ENCODE data around the gene IQGAP2.
A peak's percentile ranks its signal among the peaks of the same experiment; 100 is the strongest.
"Not testable (repeated sequence)": the region's sequence is repeated elsewhere in the genome, so short reads cannot be mapped to it uniquely, and the experiment has no call there.

IQGAP2 gene

GRCh38 chr5:76504901-76505564 lies 101.9 kb downstream of the IQGAP2 start:
- no peak for DNase-seq (ENCODE audit: low spot score)

DNA sequence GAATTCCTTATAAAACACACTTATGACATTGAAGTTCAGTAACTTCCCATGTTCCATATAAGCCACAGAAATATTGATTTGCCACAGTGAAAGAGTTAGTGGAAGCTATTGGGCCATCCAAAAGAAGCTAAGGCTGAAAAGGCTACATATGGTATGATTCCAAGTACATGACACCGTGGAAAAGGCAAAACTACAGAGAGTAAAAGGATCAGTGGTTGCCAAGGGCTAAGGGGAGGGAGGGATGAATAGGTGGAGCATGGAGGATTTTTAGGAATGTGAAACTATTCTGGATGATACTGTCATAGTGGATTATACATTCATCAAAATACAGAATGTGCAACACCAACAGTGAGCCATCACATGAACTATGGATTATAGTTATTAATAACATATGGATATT lies 110.4 kb downstream of the IQGAP2 start:
- DNase-seq (ENCODE audit: low spot score) = no peak

- no peak for DNase-seq (ENCODE audit: low spot score)
These were observed 111.2 kb downstream of the IQGAP2 start for GRCh38 chr5:76514292-76514691.

DNA sequence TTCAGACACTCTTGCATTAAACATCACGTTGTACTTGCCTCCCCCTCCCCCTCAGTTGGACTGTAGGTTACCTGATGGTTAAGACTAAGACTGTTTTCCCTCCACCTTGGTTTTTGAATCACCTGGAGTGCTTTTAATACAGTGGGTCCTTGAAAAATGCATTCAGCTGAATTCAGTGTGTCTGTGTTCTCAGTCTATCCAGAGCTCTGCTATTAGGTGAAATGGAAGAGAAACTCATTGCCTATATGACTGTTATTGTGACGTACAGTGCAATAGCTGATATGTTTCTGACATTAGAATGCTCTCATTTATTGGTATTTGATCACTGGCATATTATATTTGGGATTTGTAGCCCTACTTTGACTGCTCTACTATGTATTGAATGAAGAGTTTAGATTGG lies 111.6 kb downstream of the IQGAP2 start:
- DNase-seq (ENCODE audit: low spot score) = no peak

- no peak for DNase-seq (ENCODE audit: low spot score)
These were observed 114.2 kb downstream of the IQGAP2 start for GRCh38 chr5:76517334-76517733.

GRCh38 chr5:76518246-76518645 lies 115.2 kb downstream of the IQGAP2 start:
- not testable (repeated sequence) for DNase-seq (ENCODE audit: low spot score)

DNA sequence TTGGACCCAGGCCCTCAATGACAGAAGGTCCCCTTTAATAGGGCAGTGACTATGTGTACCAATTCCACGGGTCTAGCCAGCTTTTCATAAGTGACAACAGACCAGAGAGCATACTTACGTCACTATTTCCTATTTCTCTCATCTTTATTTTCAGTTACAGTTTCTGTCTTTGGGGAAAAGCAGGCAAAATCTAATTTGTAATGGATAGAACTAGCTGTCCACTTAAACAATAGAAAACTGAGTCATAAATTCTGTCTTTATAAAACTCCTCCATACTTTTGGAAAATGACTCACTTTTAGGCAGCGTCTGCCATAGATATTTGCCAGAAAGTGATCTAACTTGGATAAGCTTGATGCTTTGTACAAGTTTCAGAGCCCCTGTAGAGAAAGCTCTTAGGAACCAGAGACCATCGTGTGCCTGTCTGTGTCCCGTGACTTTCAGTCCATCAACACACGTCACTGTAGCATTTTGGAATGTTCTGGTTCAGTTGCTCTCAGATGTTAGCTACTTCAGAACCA lies 118.2 kb downstream of the IQGAP2 start:
- DNase-seq (ENCODE audit: low spot score) = no peak

DNA sequence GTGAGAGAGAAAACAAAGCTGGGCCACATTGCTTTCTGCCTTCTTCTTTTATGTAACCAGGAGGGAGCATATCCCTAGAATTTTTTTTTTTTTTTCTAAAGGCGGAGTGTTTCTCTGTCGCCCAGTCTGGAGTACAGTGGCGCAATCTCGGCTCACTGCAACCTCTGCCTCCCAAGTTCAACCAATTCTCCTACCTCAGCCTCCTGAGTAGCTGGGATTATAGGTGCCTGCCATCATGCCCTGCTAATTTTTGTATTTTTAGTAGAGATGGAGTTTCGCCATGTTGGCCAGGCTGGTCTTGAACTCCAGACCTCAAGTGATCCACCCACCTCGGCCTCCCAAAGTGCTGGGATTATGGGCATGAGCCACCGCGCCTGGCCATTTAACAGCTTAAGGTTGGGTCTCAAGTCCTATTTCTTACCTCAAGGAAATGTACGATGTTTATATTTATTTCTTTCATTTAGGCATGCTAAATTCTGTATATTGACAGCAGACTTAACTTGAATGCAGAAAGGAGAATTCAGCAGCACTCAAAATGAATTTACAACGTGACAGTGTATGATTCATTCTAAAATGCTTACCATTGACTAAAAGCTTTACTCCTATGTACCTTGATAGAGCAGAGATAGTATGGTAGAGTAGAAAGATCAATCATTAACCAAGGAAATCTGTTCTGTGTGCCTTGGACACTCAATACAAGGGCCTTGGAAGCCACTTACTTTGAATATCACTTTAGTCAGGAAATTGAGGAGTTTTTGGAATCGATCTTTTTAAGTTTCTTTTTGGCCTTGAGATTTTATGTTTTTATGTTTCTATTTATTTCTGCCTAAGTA lies 119.2 kb downstream of the IQGAP2 start:
- peak; percentile 22 for DNase-seq (ENCODE audit: low spot score)

GRCh38 chr5:76524101-76524835 lies 121.2 kb downstream of the IQGAP2 start:
- DNase-seq (ENCODE audit: low spot score) = no peak

DNA sequence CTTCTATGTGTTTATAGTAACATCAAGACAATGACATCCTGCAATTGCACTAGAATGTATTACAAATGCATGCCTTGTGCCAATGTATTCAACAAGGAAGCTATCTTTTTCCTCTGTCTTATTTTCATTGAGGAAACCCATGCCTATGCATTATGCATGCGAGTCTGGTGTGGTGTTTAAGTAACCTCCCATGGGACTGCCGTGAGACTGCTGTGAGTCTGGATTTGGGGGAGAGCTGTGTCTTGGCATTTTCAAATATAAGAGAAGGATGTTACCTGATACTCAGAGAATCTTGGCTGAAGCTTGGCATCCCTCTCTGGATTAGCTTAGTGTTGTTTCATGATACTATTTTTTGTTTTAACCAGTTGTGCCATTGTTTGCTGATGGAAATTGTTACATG lies 121.8 kb downstream of the IQGAP2 start:
- no peak for DNase-seq (ENCODE audit: low spot score)

GRCh38 chr5:76525956-76526355 lies 122.9 kb downstream of the IQGAP2 start:
- DNase-seq (ENCODE audit: low spot score) = no peak

- no peak for DNase-seq (ENCODE audit: low spot score)
These were observed 124.0 kb downstream of the IQGAP2 start for GRCh38 chr5:76526950-76527583.

- peak; percentile 87 for DNase-seq (ENCODE audit: low spot score)
These were observed 124.6 kb downstream of the IQGAP2 start for GRCh38 chr5:76527685-76528161.

DNA sequence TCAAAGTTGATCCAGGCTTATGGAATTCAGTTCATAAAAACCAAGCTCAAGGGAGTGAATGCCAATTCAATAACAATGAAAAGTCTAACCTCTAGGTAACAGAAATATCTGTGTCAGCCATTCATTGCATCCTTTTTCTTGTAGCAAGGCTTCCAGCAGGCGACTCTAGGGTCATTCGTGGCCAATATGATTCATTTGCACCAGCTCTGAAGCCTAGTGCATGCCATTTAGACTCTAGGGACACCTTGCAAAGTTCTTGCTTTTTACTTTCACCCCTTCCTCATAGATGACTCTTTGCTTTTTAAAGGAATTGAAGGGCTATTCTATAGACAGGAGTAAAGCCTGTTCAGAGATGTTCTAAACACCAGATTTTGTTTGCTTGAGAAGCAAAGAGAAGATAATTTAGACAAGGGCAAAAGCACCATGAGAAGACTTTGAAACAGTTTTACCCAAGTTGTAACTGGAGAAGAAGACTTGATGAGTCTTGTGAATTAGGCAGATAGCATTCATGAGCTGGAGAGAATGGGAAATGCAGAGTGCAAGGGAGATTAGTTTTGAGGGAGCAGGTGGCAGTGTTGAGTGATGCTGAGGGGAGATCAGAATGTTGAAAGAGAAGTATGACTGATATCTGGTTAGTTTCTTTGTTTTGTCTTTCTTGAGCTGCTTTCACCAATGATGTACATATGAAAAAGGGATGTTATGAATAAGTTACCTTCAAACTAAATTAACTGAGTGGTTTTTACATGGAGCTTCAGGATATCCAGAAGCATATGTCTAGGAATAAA lies 125.7 kb downstream of the IQGAP2 start:
- peak; percentile 16 for DNase-seq (ENCODE audit: low spot score)

- no peak for DNase-seq (ENCODE audit: low spot score)
These were observed 126.6 kb downstream of the IQGAP2 start for GRCh38 chr5:76529464-76530344.

GRCh38 chr5:76532052-76532451 lies 129.0 kb downstream of the IQGAP2 start:
- no peak for DNase-seq (ENCODE audit: low spot score)

- no peak for DNase-seq (ENCODE audit: low spot score)
These were observed 129.9 kb downstream of the IQGAP2 start for GRCh38 chr5:76532973-76533372.

- no peak for DNase-seq (ENCODE audit: low spot score)
These were observed 132.5 kb downstream of the IQGAP2 start for GRCh38 chr5:76535577-76535976.

DNA sequence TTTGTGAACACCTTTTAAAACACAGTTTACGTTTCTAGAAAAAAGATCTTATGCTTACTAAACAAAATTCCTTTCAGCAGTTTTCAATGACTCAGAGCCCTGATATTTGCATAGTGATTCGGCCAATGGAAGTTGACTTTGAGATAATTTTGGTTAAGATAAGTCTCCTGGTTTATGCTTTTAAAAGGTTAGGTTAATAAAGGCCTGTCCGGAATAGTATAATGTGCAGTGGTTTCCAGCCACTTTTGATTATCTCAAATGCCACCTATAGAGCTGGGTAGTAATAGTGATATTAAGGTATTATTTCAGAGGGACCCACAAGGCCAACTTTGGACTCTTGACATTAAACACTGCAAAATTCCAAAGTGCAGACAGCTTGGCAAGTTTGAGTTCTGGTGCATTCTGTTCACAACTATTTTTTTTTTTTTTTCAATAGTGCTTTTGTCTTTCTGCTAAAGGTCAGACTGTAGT lies 134.0 kb downstream of the IQGAP2 start:
- no peak for DNase-seq (ENCODE audit: low spot score)

GRCh38 chr5:76542241-76542640 lies 139.2 kb downstream of the IQGAP2 start:
- no peak for DNase-seq (ENCODE audit: low spot score)
